ENCODE measurements around the gene EFCAB6. TPM values are rescaled to one million over a fixed set of nuclear protein-coding genes. Genes with fewer than 3 reads are reported as not detected.

Gene EFCAB6
- total RNA-seq, 1 donor from 2014 or later, result not detected

GRCh38 chr22:43540529-43540923 lies 271.6 kb downstream of the EFCAB6 start:
- H3K4me1 Mint-ChIP-seq, result no peaks in the 10 kb centered on the region
- DNase-seq (no peak), ATAC-seq (ENCODE audit: low read depth) (no peak)
- no peak for TF ChIP-seq CTCF (IDR thresholded peaks at IDR 0.05)
- no peak overlapping the region for H3K4me3 Mint-ChIP-seq
- ChIA-PET POLR2A (no interaction called here), CTCF (no interaction called here)
- no peaks in the 10 kb centered on the region for H3K36me3 Mint-ChIP-seq (ENCODE audit: low read depth)
- H3K27ac Mint-ChIP-seq, result no peak overlapping the region
- intact Hi-C loops (cut with micrococcal nuclease), result no loop called here
- H3K9me3 Mint-ChIP-seq, result no peaks in the 10 kb centered on the region
- peaks cover 19% of the 10 kb centered on the region for H3K27me3 Mint-ChIP-seq

- Mint-ChIP-seq H3K27me3 (peaks cover 21% of the 10 kb centered on the region), H3K36me3 (ENCODE audit: low read depth) (no peaks in the 10 kb centered on the region), H3K9me3 (no peaks in the 10 kb centered on the region), H3K4me1 (no peaks in the 10 kb centered on the region), H3K4me3 (no peak overlapping the region), H3K27ac (no peak overlapping the region)
- no peak for DNase-seq
- ChIA-PET CTCF (no interaction called here), POLR2A (no interaction called here)
- intact Hi-C loops (cut with micrococcal nuclease), result no loop called here
- no peak for TF ChIP-seq CTCF (IDR thresholded peaks at IDR 0.05)
- ATAC-seq (ENCODE audit: low read depth), result no peak
Measured at GRCh38 chr22:43539572-43540528, 272.3 kb downstream of the EFCAB6 start.

- H3K4me1 Mint-ChIP-seq, result no peaks in the 10 kb centered on the region
- no peak overlapping the region for H3K4me3 Mint-ChIP-seq
- ChIA-PET CTCF (no interaction called here), POLR2A (no interaction called here)
- intact Hi-C loops (cut with micrococcal nuclease), result no loop called here
- peaks cover 15% of the 10 kb centered on the region for H3K27me3 Mint-ChIP-seq
- no peak for TF ChIP-seq CTCF (IDR thresholded peaks at IDR 0.05)
- H3K9me3 Mint-ChIP-seq, result no peaks in the 10 kb centered on the region
- no peak for DNase-seq
- ATAC-seq (ENCODE audit: low read depth), result no peak
- no peak overlapping the region for H3K27ac Mint-ChIP-seq
- no peaks in the 10 kb centered on the region for H3K36me3 Mint-ChIP-seq (ENCODE audit: low read depth)
Measured at GRCh38 chr22:43537019-43537585, 275.0 kb downstream of the EFCAB6 start.

- H3K27ac Mint-ChIP-seq, result no peak overlapping the region
- no peak for TF ChIP-seq CTCF (IDR thresholded peaks at IDR 0.05)
- ATAC-seq (ENCODE audit: low read depth) (no peak), DNase-seq (no peak)
- no peaks in the 10 kb centered on the region for H3K9me3 Mint-ChIP-seq
- ChIA-PET CTCF (no interaction called here), POLR2A (no interaction called here)
- H3K4me1 Mint-ChIP-seq, result no peaks in the 10 kb centered on the region
- intact Hi-C loops (cut with micrococcal nuclease), result no loop called here
- peaks cover 9% of the 10 kb centered on the region for H3K27me3 Mint-ChIP-seq
- no peaks in the 10 kb centered on the region for H3K36me3 Mint-ChIP-seq (ENCODE audit: low read depth)
- H3K4me3 Mint-ChIP-seq, result no peak overlapping the region
Measured at GRCh38 chr22:43535741-43536140, 276.4 kb downstream of the EFCAB6 start.

- CTCF ChIA-PET, result no interaction called here
- Mint-ChIP-seq H3K27me3 (peaks cover 9% of the 10 kb centered on the region), H3K4me3 (no peak overlapping the region), H3K4me1 (no peaks in the 10 kb centered on the region), H3K9me3 (no peaks in the 10 kb centered on the region), H3K27ac (no peak overlapping the region), H3K36me3 (ENCODE audit: low read depth) (no peaks in the 10 kb centered on the region)
- POLR2A ChIA-PET, result no interaction called here
- intact Hi-C loops (cut with micrococcal nuclease), result no loop called here
- DNase-seq (no peak), ATAC-seq (ENCODE audit: low read depth) (no peak)
- TF ChIP-seq CTCF (IDR thresholded peaks at IDR 0.05), result no peak
Measured at GRCh38 chr22:43535336-43535735, 276.8 kb downstream of the EFCAB6 start.
